Activated T-cell treated with anti-CD3 and anti-CD28 coated beads for 48 hours (primary cell): ENCODE data around the gene MYH11.
"Not testable (repeated sequence)": the region's sequence is repeated elsewhere in the genome, so short reads cannot be mapped to it uniquely, and the experiment has no call there.

ENCODE experiments used
- DNase-seq: peaks from one replicate; pipeline ENCODE4 v3.0.0-alpha.2; 2020; ENCODE audit warnings: low read depth

Gene MYH11

GRCh38 chr16:15714393-15715172 lies 142.2 kb downstream of the MYH11 start:
- no peak for DNase-seq

- DNase-seq: no peak
Observed at GRCh38 chr16:15708997-15709396, 147.8 kb downstream of the MYH11 start.

- DNase-seq: no peak
Observed at GRCh38 chr16:15708096-15708495, 148.7 kb downstream of the MYH11 start.

GRCh38 chr16:15707332-15707731 lies 149.5 kb downstream of the MYH11 start:
- DNase-seq: no peak

- DNase-seq: no peak
Observed at GRCh38 chr16:15705064-15705565, 151.7 kb downstream of the MYH11 start.

GRCh38 chr16:15704545-15704987 lies 152.3 kb downstream of the MYH11 start:
- peak; percentile 54 for DNase-seq

GRCh38 chr16:15703029-15703736 lies 153.6 kb downstream of the MYH11 start:
- no peak for DNase-seq

GRCh38 chr16:15701975-15702970 lies 154.6 kb downstream of the MYH11 start:
- no peak for DNase-seq

- DNase-seq: no peak
Observed at GRCh38 chr16:15701367-15701766, 155.5 kb downstream of the MYH11 start.

- no peak for DNase-seq
Observed at GRCh38 chr16:15699819-15700218, 157.0 kb downstream of the MYH11 start.

GRCh38 chr16:15694499-15694898 lies 162.3 kb downstream of the MYH11 start:
- no peak for DNase-seq

GRCh38 chr16:15692508-15692907 lies 164.3 kb downstream of the MYH11 start:
- not testable (repeated sequence) for DNase-seq

- DNase-seq: no peak
Observed at GRCh38 chr16:15691046-15691445, 165.8 kb downstream of the MYH11 start.

GRCh38 chr16:15690296-15690695 lies 166.5 kb downstream of the MYH11 start:
- DNase-seq: no peak

GRCh38 chr16:15689290-15689689 lies 167.5 kb downstream of the MYH11 start:
- DNase-seq: no peak

GRCh38 chr16:15686287-15686686 lies 170.5 kb downstream of the MYH11 start:
- no peak for DNase-seq

GRCh38 chr16:15682105-15682570 lies 174.7 kb downstream of the MYH11 start:
- DNase-seq: peak; percentile 26

GRCh38 chr16:15677447-15677846 lies 179.4 kb downstream of the MYH11 start:
- no peak for DNase-seq

- no peak for DNase-seq
Observed at GRCh38 chr16:15676506-15676905, 180.3 kb downstream of the MYH11 start.

GRCh38 chr16:15674571-15674970 lies 182.3 kb downstream of the MYH11 start:
- no peak for DNase-seq

- DNase-seq: peak; percentile 42
Observed at GRCh38 chr16:15672514-15673167, 184.2 kb downstream of the MYH11 start.
